GM21423 (cell line): ENCODE results near the gene TPM4.
"Not testable (repeated sequence)": the region's sequence is repeated elsewhere in the genome, so short reads cannot be mapped to it uniquely, and the experiment has no call there.

Source experiments
- ATAC-seq: cut with Tn5 transposase; IDR thresholded peaks from one replicate; pipeline ENCODE4 v1.9.1; 2021; ENCODE audit warnings: mild to moderate bottlenecking, moderate library complexity; ENCODE audit not compliant: unreplicated experiment

TPM4 gene

GRCh38 chr19:16071072-16071691 is 5.1 kb upstream of the TPM4 start:
- ATAC-seq, result no peak

- no peak for ATAC-seq
These were observed 2.8 kb upstream of the TPM4 start for GRCh38 chr19:16073481-16073880.

- no peak for ATAC-seq
These were observed 2.3 kb upstream of the TPM4 start for GRCh38 chr19:16073988-16074387.

GRCh38 chr19:16074488-16075365 is 1.6 kb upstream of the TPM4 start:
- no peak for ATAC-seq

GRCh38 chr19:16075430-16076153 is 703 bp upstream of the TPM4 start:
- ATAC-seq, result no peak

- no peak for ATAC-seq
These were observed 790 bp downstream of the TPM4 start for GRCh38 chr19:16076958-16077611.

GRCh38 chr19:16077984-16078758 is 1.9 kb downstream of the TPM4 start:
- ATAC-seq, result no peak

- peak; percentile 43 for ATAC-seq
These were observed 2.7 kb downstream of the TPM4 start for GRCh38 chr19:16078759-16079707.

GRCh38 chr19:16084067-16084685 is 7.9 kb downstream of the TPM4 start:
- no peak for ATAC-seq

- no peak for ATAC-seq
These were observed 8.8 kb downstream of the TPM4 start for GRCh38 chr19:16085115-16085514.

- not testable (repeated sequence) for ATAC-seq
These were observed 11.1 kb downstream of the TPM4 start for GRCh38 chr19:16087404-16087803.

- ATAC-seq, result no peak
These were observed 11.6 kb downstream of the TPM4 start for GRCh38 chr19:16087940-16088339.

- ATAC-seq, result no peak
These were observed 12.2 kb downstream of the TPM4 start for GRCh38 chr19:16088351-16089009.

- ATAC-seq, result no peak
These were observed 12.9 kb downstream of the TPM4 start for GRCh38 chr19:16089010-16089846.

- ATAC-seq, result no peak
These were observed 15.5 kb downstream of the TPM4 start for GRCh38 chr19:16091546-16092475.

GRCh38 chr19:16094360-16095070 is 18.2 kb downstream of the TPM4 start:
- no peak for ATAC-seq
